Body of pancreas (tissue), 4 donors: ENCODE data around the gene TMUB1.

ENCODE experiments used
- CTCF ChIP-seq, 7 experiments: fragments of 450-650 bp in 4 of 7; fragments of 200-600 bp in 3 of 7; sonication (generic) in 3 of 7; IDR thresholded peaks; one replicate each; pipeline ENCODE4 v1.5.1; 2016 to 2019; ENCODE audit warnings: antibody characterized with exemption in 7 of 7
- POLR2A ChIP-seq, 3 donors: fragments of 450-650 bp; IDR thresholded peaks; one replicate each; pipeline ENCODE4 v1.6.1; 2016; ENCODE audit warnings: antibody characterized with exemption in 3 of 3, mild to moderate bottlenecking in 2 of 3

GRCh38 chr7:151062399-151063211, 20.7 kb downstream of the TMUB1 start:
- TF ChIP-seq CTCF (IDR thresholded peaks at IDR 0.05) (peak in 4 of 7 experiments; percentile 30 to 40 (median 37)), POLR2A (IDR thresholded peaks at IDR 0.05) (peak; percentile 23 to 69 (median 56))
